HL-60/S4 treated with phorbol 12-myristate 13-acetate at 8.2 ng/mL for 4 days and 3 days (cell line): Measurements from ENCODE around the gene PIGU.
"Not testable (repeated sequence)": the region's sequence is repeated elsewhere in the genome, so short reads cannot be mapped to it uniquely, and the experiment has no call there.

Source experiments
- in situ Hi-C: fragments of 300-500 bp; cut with MboI; formaldehyde crosslinking; loops from 2 replicates; pipeline ENCODE4 v1.15.0; 2022; ENCODE audit warnings: low sequenced_read_pairs

The PIGU gene

GRCh38 chr20:34516247-34517113, 160.4 kb downstream of the PIGU start, which contains the start of gene DYNLRB1:
DYNLRB1 (plus strand) TSS chr20:34516422; CDS start chr20:34516459, 37 bp downstream.
- in situ Hi-C loops = no loop called here

- in situ Hi-C loops = no loop called here
These were observed 161.2 kb downstream of the PIGU start for GRCh38 chr20:34515484-34516246.

- in situ Hi-C loops = no loop called here
These were observed 161.9 kb downstream of the PIGU start for GRCh38 chr20:34514897-34515483.

GRCh38 chr20:34514034-34514433, 162.9 kb downstream of the PIGU start:
- in situ Hi-C loops = not testable (repeated sequence)

GRCh38 chr20:34512955-34513419, 163.9 kb downstream of the PIGU start:
- in situ Hi-C loops = no loop called here

GRCh38 chr20:34512266-34512954, 164.5 kb downstream of the PIGU start:
- in situ Hi-C loops = no loop called here

GRCh38 chr20:34511891-34512265, 165.0 kb downstream of the PIGU start:
- in situ Hi-C loops = no loop called here

GRCh38 chr20:34510575-34510974, 166.3 kb downstream of the PIGU start:
- in situ Hi-C loops = no loop called here
